NCI-H2196 (cell line): ENCODE results near the gene DCAF17.

Experiments used
- DNase-seq: peaks from one replicate; lab custom pipeline; 2025; ENCODE audit not compliant: unreplicated experiment; lab: John Stamatoyannopoulos, UW

The DCAF17 gene, protein sequence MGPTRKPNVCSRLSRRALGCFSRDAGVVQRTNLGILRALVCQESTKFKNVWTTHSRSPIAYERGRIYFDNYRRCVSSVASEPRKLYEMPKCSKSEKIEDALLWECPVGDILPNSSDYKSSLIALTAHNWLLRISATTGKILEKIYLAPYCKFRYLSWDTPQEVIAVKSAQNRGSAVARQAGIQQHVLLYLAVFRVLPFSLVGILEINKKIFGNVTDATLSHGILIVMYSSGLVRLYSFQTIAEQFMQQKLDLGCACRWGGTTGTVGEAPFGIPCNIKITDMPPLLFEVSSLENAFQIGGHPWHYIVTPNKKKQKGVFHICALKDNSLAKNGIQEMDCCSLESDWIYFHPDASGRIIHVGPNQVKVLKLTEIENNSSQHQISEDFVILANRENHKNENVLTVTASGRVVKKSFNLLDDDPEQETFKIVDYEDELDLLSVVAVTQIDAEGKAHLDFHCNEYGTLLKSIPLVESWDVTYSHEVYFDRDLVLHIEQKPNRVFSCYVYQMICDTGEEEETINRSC

DNA sequence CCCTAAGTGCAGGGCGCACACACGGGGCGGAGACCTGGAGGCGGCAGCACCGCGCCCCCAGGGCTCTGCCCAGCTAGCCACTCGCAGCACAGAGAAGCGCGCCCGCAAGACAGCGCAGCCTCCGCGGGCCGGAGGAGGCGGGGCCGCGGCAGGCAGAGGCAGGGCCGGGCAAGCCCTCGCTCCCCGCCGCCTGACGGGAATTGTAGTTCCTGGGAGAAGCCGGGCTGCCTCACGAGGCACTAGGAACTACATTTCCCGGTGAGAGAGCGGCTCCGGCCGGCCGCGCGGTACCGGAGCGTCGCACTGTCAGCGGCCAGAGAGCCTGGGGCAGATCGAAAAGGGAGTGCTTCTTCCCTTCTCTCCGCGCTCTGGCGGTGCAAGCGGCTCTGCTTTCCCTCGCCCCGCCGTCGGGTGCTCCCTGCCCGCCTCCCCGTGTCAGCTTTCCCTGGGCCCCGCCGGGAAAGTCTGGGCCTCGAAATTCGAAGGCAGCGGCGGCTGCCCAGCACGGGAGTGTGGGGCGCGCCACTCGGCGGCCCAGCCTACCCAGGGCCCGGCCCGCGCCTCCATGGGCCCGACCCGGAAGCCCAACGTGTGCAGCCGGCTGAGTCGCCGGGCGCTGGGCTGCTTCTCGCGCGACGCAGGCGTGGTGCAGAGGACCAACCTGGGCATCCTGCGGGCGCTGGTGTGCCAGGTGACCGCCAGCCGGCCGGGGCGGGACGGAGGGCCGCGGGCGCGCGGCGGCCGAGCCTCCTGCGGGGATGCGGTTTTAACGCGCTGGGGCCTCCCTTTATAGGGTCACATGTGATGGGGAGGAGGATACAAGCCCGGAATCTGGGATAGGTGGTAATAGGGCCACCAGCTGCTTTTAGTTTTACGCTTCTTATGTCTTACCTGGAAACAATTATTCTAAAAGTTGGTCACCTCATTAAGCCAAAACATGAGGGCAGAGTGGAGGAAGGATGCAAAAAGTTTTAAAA is at the start of gene DCAF17:
TSS of gene DCAF17 (plus strand) at position 214 of the 977 bp plus-strand sequence. CDS start at position 566, 352 bp downstream.
- DNase-seq, result peak; percentile 95

DNA sequence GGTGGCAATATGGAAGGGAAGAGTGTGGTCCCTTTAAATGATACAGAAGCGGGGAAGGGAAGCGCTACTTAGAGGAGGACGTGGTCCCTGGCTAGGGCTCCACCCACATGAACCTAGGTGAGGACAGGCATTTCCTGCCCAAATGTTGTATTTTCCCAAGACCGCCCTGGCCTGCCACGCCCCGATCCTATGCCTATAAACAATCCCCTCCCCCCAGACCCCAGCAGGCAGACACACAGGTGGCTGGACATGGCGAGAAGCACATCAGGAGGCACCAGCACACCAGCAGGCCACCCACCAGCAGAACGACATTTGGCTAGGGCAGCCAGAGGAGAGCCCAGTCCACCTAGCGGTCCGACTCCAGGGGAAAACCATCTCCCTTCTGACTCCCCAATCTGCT is 47.4 kb upstream of the DCAF17 start:
- no peak for DNase-seq

DNA sequence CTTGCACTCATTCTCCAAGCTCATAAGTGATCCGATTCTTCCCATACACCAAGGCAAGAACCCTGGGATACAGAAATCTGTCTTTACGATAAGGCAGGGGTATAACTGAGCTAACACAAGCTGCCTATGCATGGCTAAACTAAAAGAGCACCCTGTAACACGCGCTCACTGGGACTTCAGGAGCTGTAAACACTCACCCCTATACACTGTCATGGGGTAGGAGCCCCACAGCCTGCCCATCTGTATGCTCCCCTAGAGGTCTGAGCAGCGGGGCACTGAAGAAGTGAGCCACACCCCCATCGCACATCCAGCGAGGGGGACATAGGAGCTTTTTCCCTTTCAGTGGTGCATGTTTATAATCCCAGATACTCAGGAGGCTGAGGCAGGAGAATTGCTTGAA is 47.0 kb upstream of the DCAF17 start:
- no peak for DNase-seq

DNA sequence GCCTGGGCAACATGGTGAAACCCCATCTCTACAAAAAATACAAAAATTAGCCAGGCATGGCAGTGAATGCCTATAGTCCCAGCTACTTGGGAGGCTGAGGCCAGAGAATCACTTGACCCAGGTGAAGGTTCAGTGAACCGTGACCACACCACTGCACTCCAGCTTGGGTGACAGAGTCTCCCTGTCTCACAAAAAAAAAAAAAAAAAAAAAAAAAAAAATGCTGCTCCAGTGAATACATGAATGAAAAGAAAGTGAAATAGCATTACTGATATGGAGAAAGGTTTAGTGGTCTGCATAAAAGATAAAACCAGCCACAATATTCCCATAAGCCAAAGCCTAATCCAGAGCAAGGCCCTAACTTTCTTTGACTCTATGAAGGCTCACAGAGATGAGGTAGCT is 44.7 kb upstream of the DCAF17 start:
- no peak for DNase-seq

DNA sequence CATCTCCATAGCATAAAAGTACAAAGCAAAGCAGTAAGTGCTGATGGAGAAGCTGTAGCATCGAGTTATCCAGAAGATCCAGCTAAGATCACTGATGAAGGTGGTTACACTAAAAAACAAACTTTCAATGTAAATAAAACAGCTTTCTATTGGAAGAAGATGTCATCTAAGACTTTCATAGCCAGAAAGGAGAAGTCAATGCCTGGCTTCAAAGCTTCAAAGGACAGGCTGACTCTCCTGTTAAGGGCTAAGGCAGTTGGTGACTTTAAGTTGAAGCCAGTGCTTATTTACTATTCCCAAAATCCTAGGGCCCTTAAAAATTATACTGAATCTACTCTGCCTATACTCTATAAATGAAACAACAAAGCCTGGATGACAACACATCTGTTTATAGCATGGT is 44.2 kb upstream of the DCAF17 start:
- no peak for DNase-seq

- no peak for DNase-seq
Observed at GRCh38 chr2:171390941-171391516, 43.0 kb upstream of the DCAF17 start.

DNA sequence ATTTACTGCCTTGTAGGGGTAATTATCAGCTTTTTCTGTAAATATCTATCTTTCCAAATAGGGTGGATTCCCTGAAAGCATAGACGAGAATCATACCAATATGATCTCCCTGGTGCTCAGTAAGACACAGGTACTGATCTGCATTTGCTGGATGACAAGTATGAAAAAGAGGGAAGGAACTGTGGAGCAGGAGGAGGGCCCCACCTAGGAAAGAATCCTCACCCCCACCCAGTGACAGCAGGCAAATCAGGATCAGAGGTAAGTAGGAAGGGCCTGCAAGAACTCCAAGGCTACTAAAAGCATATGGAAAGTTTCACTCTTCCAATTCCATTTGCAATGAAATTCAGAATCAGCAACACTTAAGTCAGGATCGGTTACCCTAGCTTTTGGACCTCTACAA is 42.5 kb upstream of the DCAF17 start:
- DNase-seq, result no peak

DNA sequence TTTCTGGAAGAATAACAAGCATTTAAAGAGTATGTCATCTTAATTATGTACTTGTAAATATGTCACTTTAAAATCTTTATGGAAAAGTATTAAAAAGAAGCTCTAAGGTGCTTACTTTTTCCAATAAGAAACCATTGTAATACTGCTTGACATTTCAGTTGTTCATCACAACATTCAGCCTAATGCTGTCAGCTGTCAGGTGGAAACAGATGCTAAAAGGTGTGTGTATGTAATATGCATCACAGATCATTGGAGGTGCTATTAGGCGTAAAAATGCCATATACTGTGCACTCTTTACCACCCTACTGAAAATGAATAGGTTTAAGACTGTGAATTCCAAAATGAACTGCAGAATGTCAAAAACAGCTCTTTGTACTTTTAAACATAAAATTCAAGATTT is 40.5 kb upstream of the DCAF17 start:
- no peak for DNase-seq

GRCh38 chr2:171394164-171394740 is 39.8 kb upstream of the DCAF17 start:
- DNase-seq, result no peak

- no peak for DNase-seq
Observed at GRCh38 chr2:171399292-171399691, 34.7 kb upstream of the DCAF17 start.

GRCh38 chr2:171400395-171400794 is 33.6 kb upstream of the DCAF17 start:
- DNase-seq, result no peak

GRCh38 chr2:171401947-171402346 is 32.1 kb upstream of the DCAF17 start:
- DNase-seq, result no peak

DNA sequence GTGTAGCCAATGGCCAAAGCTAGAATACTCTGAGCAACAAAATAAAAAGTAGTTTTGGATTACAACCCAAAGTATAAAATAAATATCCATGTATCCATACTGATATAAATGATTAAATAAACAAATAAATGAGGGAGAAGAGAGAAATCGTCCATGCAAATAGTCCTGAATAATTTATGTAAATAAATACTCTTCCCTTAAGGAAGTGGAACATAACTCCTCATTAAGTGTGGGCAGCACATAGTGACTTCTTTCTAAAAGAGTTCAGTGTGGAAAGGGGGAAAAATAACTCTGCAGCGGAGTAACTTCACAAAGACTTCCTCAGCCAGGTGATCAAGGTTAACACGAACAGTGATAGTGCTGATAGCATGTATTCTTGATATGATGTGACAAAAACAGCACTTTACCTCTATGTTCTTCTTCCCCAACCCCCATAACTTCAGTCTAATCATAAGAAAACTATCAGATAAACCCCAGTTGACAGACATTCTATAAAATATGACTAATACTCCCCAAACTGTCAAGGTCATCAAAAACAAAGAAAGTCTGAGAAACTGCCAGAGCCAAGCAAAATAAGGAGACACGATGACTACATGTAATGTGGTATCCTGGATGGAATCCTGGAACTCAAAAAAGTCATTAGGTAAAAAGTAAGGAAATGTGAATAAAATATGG is 31.0 kb upstream of the DCAF17 start:
- no peak for DNase-seq

GRCh38 chr2:171404261-171404660 is 29.8 kb upstream of the DCAF17 start:
- DNase-seq, result no peak

GRCh38 chr2:171404719-171405118 is 29.3 kb upstream of the DCAF17 start:
- no peak for DNase-seq

DNA sequence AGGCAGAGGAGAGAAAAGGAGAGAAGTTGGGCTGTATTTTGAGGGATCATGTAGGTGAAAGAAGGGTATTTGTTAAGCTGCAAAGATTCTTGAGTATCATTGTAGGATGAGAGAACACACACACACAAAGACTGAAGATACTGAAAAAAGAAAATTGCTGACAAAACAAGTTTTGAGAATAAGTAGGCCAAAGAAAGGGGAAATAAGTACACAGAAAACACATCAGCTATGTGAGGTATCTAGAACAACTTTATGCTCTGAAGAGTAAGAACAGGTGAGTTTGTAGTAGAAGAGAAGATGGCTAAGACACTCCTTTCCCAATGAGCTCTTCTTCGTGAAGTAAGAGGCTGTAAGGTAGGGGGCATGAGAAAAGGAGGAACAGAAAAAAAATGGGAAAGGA is 28.5 kb upstream of the DCAF17 start:
- no peak for DNase-seq

GRCh38 chr2:171406044-171406443 is 28.0 kb upstream of the DCAF17 start:
- no peak for DNase-seq

DNA sequence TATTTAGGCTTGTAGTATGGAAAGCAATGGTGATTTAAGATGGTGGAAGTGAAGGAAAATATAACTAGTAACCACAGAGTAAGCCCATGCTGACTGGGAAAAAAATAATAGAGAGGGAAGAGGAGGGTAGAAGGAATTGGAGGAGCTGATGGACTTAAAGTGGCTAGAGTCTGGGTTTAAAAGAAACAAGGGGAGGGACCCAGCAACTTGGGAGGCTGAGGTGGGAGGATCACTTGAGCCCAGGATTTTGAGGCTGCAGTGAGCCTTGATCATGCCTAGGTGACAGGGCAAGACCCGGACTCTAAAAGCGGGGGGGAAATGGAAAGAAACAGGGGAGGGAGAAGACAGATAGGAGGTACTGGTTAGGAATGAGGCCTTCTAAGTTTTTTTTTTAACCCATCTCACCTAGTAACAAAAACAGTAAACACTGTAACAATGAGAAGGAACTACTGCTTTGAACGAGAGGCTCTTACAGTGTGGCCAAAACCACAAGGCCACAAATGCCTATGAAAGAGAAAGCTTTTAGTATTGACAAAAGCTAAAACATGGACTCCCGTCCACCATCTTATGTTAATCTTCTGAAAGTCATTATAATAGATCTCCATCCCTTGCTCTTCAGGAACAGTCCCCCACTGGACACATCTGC is 26.9 kb upstream of the DCAF17 start:
- DNase-seq, result no peak

DNA sequence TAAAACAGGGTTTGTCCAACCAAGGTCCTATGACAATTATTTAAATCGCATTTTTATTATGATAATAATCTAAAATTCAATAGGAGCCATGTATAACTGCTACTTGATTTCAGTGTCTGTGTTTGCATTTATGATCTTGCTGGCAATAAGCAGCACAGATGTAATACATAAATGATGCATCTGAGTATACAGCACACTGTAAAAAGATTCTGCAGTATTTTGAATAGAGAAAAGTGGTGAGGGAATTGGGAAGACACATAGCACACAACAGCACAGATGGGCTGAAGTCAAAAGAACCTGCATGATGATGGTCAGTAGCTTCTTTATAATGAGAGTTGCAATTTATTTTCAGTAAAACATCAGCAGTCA is 26.4 kb upstream of the DCAF17 start:
- no peak for DNase-seq

GRCh38 chr2:171409436-171409971 is 24.5 kb upstream of the DCAF17 start:
- no peak for DNase-seq
